Right lobe of liver (tissue), 6 donors: ENCODE measurements around the gene CASP1. TPM values are rescaled to one million over a fixed set of nuclear protein-coding genes. Genes with fewer than 3 reads are reported as not detected.

ENCODE experiments used
- ATAC-seq, 4 donors: fragments of 200-7000 bp; cut with Tn5 transposase; one replicate each; pipeline ENCODE4 v1.9.1; 2020; ENCODE audit warnings: mild to moderate bottlenecking in 4 of 4, moderate library complexity in 4 of 4
- DNase-seq, 3 donors: peaks; one replicate each; pipeline ENCODE4 v3.0.0-alpha.2; 2020
- H3K27ac ChIP-seq, 3 donors: fragments of 200-600 bp; one replicate each; pipeline ENCODE4 v1.8.0; 2022
- H3K27me3 ChIP-seq, 2 donors: fragments of 200-600 bp; one replicate each; pipeline ENCODE4 v1.8.0; 2022
- H3K36me3 ChIP-seq, 4 donors: fragments of 200-600 bp; sonication (generic) in 1 of 4; one replicate each; pipeline versions ENCODE4 v1.5.1 to v1.8.0; 2017 to 2022; ENCODE audit warnings: control low read depth in 1 of 4
- H3K4me1 ChIP-seq, 4 donors: fragments of 200-600 bp; sonication (generic) in 1 of 4; one replicate each; pipeline versions ENCODE4 v1.5.1 to v1.8.0; 2017 to 2022; ENCODE audit warnings: control low read depth in 1 of 4
- H3K4me3 ChIP-seq, 3 donors: fragments of 200-600 bp; one replicate each; pipeline ENCODE4 v1.8.0; 2022
- H3K9me3 ChIP-seq, 4 donors: fragments of 200-600 bp; sonication (generic) in 1 of 4; one replicate each; pipeline versions ENCODE4 v1.5.1 to v1.8.0; 2017 to 2022; ENCODE audit warnings: control low read depth in 1 of 4
- POLR2A ChIP-seq: fragments of 450-650 bp; IDR thresholded peaks from one replicate; pipeline ENCODE4 v1.6.1; 2017; ENCODE audit warnings: antibody characterized with exemption, mild to moderate bottlenecking
- WGBS: methylation state at CpG from one replicate; pipeline ENCODE4 v1.1.6; 2018; ENCODE audit warnings: low coverage, low lambda C conversion rate; ENCODE audit not compliant: insufficient coverage; ENCODE audit errors: missing lambda C conversion rate; 5-methylcytosine and 5-hydroxymethylcytosine counted together
- intact Hi-C, 2 donors: fragments of 100-400 bp; cut with DNase I; formaldehyde crosslinking; loops; one replicate each; pipeline versions ENCODE4 v1.11.2 to v1.14.1; 2022
- total RNA-seq, 6 experiments: library from RNA; depleted of rRNA in 2 of 6; stranded (reverse); fragments of >200 nt in 2 of 6; fragmentation: NEBNext Ultra II Directional in 3 of 6; extraction: Animal tissue kit (Norgen Biotek cat#: 25700) in 3 of 6; gene quantifications; one replicate each; pipeline versions ENCODE4 v1.1.0 to v1.2.4, GENCODE V29; 2016 to 2023
- TF ChIP-seq, protein P1 (sequence below), 4 donors: fragments of 200-600 bp in 3 of 4; fragments of 450-650 bp in 1 of 4; IDR thresholded peaks; one replicate each; pipeline versions ENCODE4 v1.5.1 to v1.8.0; 2016 to 2022; ENCODE audit warnings: antibody characterized with exemption in 4 of 4, mild to moderate bottlenecking in 2 of 4
- donor health status: DM: no; HTN: yes; CAD: no.
- donor health status: DM: no; HTN: no; CAD: no.
- donor health status: DM: no; HTN: no; CAD: no.
- donor health status: DM: no; HTN: yes; CAD: no.
- donor health status: DM: no; HTN: yes; CAD: no.

Gene CASP1
- total RNA-seq, 6 experiments from 2014 or later, result 3.7 to 19.2 (median 6.5) TPM

DNA sequence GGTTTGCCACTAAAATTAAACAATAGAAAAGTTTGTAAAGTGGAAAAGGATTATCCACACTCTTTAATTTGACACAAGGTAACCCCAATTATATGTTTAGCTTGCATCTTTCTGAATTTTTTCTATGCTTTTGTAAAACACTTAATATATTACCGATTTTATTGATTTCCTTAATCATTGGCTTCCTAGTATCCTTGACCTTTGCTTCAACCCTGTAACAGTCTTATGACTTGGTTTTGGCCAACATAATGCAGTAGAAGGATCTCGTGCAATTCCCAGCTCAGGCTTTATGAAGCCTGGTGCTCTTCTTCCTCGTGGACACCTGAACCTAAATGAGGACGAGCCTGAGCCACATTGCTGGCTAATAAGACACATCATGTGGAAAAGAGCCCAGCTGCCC lies 43.0 kb downstream of the CASP1 start:
- Histone ChIP-seq H3K4me3 (no peak overlapping the region), H3K4me1 (no peaks in the 10 kb centered on the region), H3K27ac (no peak overlapping the region), H3K27me3 (no peaks in the 10 kb centered on the region), H3K36me3 (no peaks in the 10 kb centered on the region), H3K9me3 (no peaks in the 10 kb centered on the region)
- DNase-seq, result no peak
- TF ChIP-seq, protein P1, sequence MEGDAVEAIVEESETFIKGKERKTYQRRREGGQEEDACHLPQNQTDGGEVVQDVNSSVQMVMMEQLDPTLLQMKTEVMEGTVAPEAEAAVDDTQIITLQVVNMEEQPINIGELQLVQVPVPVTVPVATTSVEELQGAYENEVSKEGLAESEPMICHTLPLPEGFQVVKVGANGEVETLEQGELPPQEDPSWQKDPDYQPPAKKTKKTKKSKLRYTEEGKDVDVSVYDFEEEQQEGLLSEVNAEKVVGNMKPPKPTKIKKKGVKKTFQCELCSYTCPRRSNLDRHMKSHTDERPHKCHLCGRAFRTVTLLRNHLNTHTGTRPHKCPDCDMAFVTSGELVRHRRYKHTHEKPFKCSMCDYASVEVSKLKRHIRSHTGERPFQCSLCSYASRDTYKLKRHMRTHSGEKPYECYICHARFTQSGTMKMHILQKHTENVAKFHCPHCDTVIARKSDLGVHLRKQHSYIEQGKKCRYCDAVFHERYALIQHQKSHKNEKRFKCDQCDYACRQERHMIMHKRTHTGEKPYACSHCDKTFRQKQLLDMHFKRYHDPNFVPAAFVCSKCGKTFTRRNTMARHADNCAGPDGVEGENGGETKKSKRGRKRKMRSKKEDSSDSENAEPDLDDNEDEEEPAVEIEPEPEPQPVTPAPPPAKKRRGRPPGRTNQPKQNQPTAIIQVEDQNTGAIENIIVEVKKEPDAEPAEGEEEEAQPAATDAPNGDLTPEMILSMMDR (IDR thresholded peaks at IDR 0.05), result no peak
- TF ChIP-seq POLR2A, result no peak
- intact Hi-C loops, result no loop called here
- WGBS, result 56% methylated on average over 4 of the region's 4 CpGs
- ATAC-seq, result no peak

DNA sequence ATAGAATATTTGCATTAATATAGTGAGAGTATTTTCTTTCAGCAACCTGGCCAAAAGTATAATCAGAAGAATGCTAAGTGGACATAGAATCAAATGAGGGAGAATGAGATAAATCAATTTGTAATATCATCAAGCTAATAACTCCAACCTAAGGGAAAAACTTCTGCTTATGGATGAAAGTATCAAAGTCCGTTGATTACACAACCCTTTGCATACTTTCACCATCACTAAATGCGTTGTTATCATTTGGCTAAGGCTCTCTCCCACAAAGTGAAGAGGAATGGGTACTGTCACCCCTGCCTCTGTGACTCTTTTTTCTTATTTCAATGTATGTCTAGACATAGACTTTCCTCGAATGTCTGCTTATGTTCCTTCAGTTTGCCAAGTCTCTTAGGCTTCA lies 50.1 kb downstream of the CASP1 start:
- no peak overlapping the region for H3K4me3 ChIP-seq
- no peaks in the 10 kb centered on the region for H3K4me1 ChIP-seq
- no peaks in the 10 kb centered on the region for H3K27me3 ChIP-seq
- no peaks in the 10 kb centered on the region for H3K36me3 ChIP-seq
- TF ChIP-seq, protein P1 (IDR thresholded peaks at IDR 0.05), result no peak
- TF ChIP-seq POLR2A, result no peak
- 27% methylated on average over 3 of the region's 3 CpGs for WGBS
- ATAC-seq (peak in 2 of 4 donors; percentile 47 to 77), DNase-seq (no peak)
- no peak overlapping the region for H3K27ac ChIP-seq
- intact Hi-C loops, result no loop called here
- no peaks in the 10 kb centered on the region for H3K9me3 ChIP-seq

DNA sequence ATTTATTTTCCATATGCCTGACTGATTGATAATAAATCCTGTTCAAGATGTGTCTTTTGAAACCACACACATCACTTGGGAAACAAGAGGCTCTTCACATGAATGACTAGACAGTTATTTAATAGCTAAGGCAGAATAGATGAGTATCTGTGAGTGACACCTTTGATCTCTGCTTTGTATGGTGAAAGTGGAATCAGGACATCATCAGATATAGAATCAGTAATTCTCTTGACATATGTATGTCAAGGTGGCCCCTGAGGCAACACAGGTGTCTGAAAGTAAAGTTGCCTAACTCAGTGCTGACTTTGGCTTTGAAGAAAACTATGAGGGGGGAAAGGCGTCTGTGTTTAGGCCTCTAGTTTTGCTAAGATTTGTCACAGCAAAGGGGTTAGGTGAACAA lies 55.1 kb downstream of the CASP1 start:
- no peak overlapping the region for H3K4me3 ChIP-seq

More for the DNA sequence above, 55.1 kb downstream of the CASP1 start:
- Histone ChIP-seq H3K27ac (no peak overlapping the region), H3K4me1 (no peaks in the 10 kb centered on the region), H3K36me3 (no peaks in the 10 kb centered on the region), H3K9me3 (peaks cover 0 to 5% (median 0%) of the 10 kb centered on the region in 4 donors), H3K27me3 (no peaks in the 10 kb centered on the region)
- 88% methylated on average over 1 of the region's 1 CpG for WGBS
- ATAC-seq, result no peak
- DNase-seq, result no peak
- intact Hi-C loops, result no loop called here
- TF ChIP-seq, protein P1 (IDR thresholded peaks at IDR 0.05), result no peak
- no peak for TF ChIP-seq POLR2A

Other genes with a start within 250 kb of the CASP1 start
- gene CASP12, start 136.7 kb downstream of the CASP1 start, total RNA-seq, result not detected
- 100 to 1,000 TPM in 3 of 6 experiments, 10 to 100 TPM in 3; 16.2 to 126 (median 74.8) TPM for gene CASP4, start 66.6 kb downstream of the CASP1 start, total RNA-seq
- under 1 TPM in 3 of 6 experiments, not detected in 3; 0.27 to 0.50 (median 0.35) TPM for gene CASP5, start 12.0 kb downstream of the CASP1 start, total RNA-seq
- 10 to 100 TPM in 2 of 6 experiments, 1 to 10 TPM in 4; 1.8 to 12.8 (median 7.1) TPM for gene CARD16, start 10.2 kb upstream of the CASP1 start, total RNA-seq
- not detected for gene CARD18, start 104.6 kb upstream of the CASP1 start, total RNA-seq